H9 (cell line): ENCODE measurements around the gene NPHP4. TPM values are rescaled to one million over a fixed set of nuclear protein-coding genes. Genes with fewer than 3 reads are reported as not detected.

Experiments
- DNase-seq: peaks from one replicate; pipeline ENCODE4 v3.0.0-alpha.2; 2017
- H2AFZ ChIP-seq: one replicate; pipeline ENCODE4 v1.6.1; 2013; ENCODE audit warnings: mild to moderate bottlenecking, low read length, control low read depth, moderate library complexity
- H2AK5ac ChIP-seq: 2 replicates; pipeline ENCODE4 v1.6.1; 2013; ENCODE audit warnings: low read length, control low read depth, mixed read lengths; ENCODE audit not compliant: insufficient read length
- H2BK120ac ChIP-seq: one replicate; pipeline ENCODE4 v1.6.1; 2013; ENCODE audit warnings: low read depth, mild to moderate bottlenecking, low read length, control low read depth, inconsistent platforms; ENCODE audit not compliant: poor library complexity, severe bottlenecking
- H2BK12ac ChIP-seq: 2 replicates; pipeline ENCODE4 v1.6.1; 2013; ENCODE audit warnings: low read length, control low read depth, mixed read lengths, low read depth; ENCODE audit not compliant: insufficient read length
- H2BK15ac ChIP-seq: 2 replicates; pipeline ENCODE4 v1.6.1; 2013; ENCODE audit warnings: low read depth, low read length, control low read depth
- H2BK20ac ChIP-seq: one replicate; pipeline ENCODE4 v1.6.1; 2013; ENCODE audit warnings: low read depth, mild to moderate bottlenecking, low read length, control low read depth, inconsistent platforms; ENCODE audit not compliant: poor library complexity, severe bottlenecking
- H2BK5ac ChIP-seq: 2 replicates; pipeline ENCODE4 v1.6.1; 2013; ENCODE audit warnings: low read length, control low read depth, mixed read lengths; ENCODE audit not compliant: insufficient read length
- H3K14ac ChIP-seq: 2 replicates; pipeline ENCODE4 v1.6.1; 2013; ENCODE audit warnings: low read length, control low read depth; ENCODE audit not compliant: insufficient read depth
- H3K18ac ChIP-seq: 2 replicates; pipeline ENCODE4 v1.6.1; 2013; ENCODE audit warnings: low read depth, mild to moderate bottlenecking, mixed read lengths, low read length, control low read depth; ENCODE audit not compliant: insufficient read length
- H3K23ac ChIP-seq: 2 replicates; pipeline ENCODE4 v1.6.1; 2013; ENCODE audit warnings: low read length, control low read depth, mixed read lengths, low read depth; ENCODE audit not compliant: insufficient read length
- H3K23me2 ChIP-seq: 2 replicates; pipeline ENCODE4 v1.6.1; 2013; ENCODE audit warnings: low read depth, mild to moderate bottlenecking, mixed read lengths, low read length, control low read depth; ENCODE audit not compliant: insufficient read length, poor library complexity, severe bottlenecking
- H3K27ac ChIP-seq: 2 replicates; pipeline ENCODE4 v1.5.1; 2013; ENCODE audit warnings: low read length, control low read depth, mixed read lengths, low read depth; ENCODE audit not compliant: insufficient read length
- H3K27me3 ChIP-seq: 2 replicates; pipeline ENCODE4 v1.6.1; 2013; ENCODE audit warnings: low read length, control low read depth, inconsistent platforms; ENCODE audit not compliant: insufficient read depth
- H3K4ac ChIP-seq: 2 replicates; pipeline ENCODE4 v1.6.1; 2013; ENCODE audit warnings: low read depth, mild to moderate bottlenecking, control low read depth, inconsistent platforms, low read length, moderate library complexity
- H3K4me1 ChIP-seq: 2 replicates; pipeline ENCODE4 v1.6.1; 2013; ENCODE audit warnings: low read length, control low read depth, inconsistent platforms; ENCODE audit not compliant: insufficient read depth
- H3K4me2 ChIP-seq: 2 replicates; pipeline ENCODE4 v1.6.1; 2013; ENCODE audit warnings: low read length, control low read depth, mixed read lengths; ENCODE audit not compliant: insufficient read length, insufficient read depth
- H3K56ac ChIP-seq: 2 replicates; pipeline ENCODE4 v1.6.1; 2013; ENCODE audit warnings: low read depth, mild to moderate bottlenecking, mixed read lengths, low read length, control low read depth; ENCODE audit not compliant: insufficient read length
- H3K79me1 ChIP-seq: 2 replicates; pipeline ENCODE4 v1.6.1; 2013; ENCODE audit warnings: low read depth, mild to moderate bottlenecking, moderate library complexity, low read length, control low read depth, inconsistent platforms; ENCODE audit not compliant: insufficient read depth, poor library complexity, severe bottlenecking
- H3K79me2 ChIP-seq: 2 replicates; pipeline ENCODE4 v1.6.1; 2013; ENCODE audit warnings: low read length, control low read depth, inconsistent platforms; ENCODE audit not compliant: insufficient read depth
- H3K9ac ChIP-seq: 2 replicates; pipeline ENCODE4 v1.6.1; 2013; ENCODE audit warnings: low read length, control low read depth, mixed read lengths; ENCODE audit not compliant: insufficient read length; ENCODE audit errors: extremely low read depth
- H3K9me3 ChIP-seq: one replicate; pipeline ENCODE4 v1.6.1; 2013; ENCODE audit warnings: low read depth, low read length, inconsistent platforms; ENCODE audit not compliant: control insufficient read depth
- H3T11ph ChIP-seq: one replicate; pipeline ENCODE4 v1.6.1; 2013; ENCODE audit warnings: mild to moderate bottlenecking, low read length, control low read depth, inconsistent platforms
- H4K20me1 ChIP-seq: one replicate; pipeline ENCODE4 v1.6.1; 2013; ENCODE audit not compliant: control insufficient read depth, insufficient read length, insufficient read depth
- H4K5ac ChIP-seq: 2 replicates; pipeline ENCODE4 v1.6.1; 2013; ENCODE audit warnings: low read depth, mild to moderate bottlenecking, mixed read lengths, low read length, control low read depth; ENCODE audit not compliant: insufficient read length
- H4K8ac ChIP-seq: replicated peaks from 2 replicates; pipeline ENCODE4 v1.6.1; 2013; ENCODE audit warnings: low read length, control low read depth, mixed read lengths, low read depth; ENCODE audit not compliant: insufficient read length
- H4K91ac ChIP-seq: 2 replicates; pipeline ENCODE4 v1.6.1; 2013; ENCODE audit warnings: low read depth, mild to moderate bottlenecking, moderate library complexity, mixed read lengths, low read length, control low read depth; ENCODE audit not compliant: insufficient read length
- H3K27ac Mint-ChIP-seq, 3 experiments: 2 replicates in 2 of 3; 3 replicates in 1 of 3; pipeline ENCODE4 v1.8.0; 2020 to 2021; ENCODE audit warnings: mixed read lengths in 3 of 3, mild to moderate bottlenecking in 1 of 3, moderate library complexity in 1 of 3
- H3K27me3 Mint-ChIP-seq: 2 replicates; pipeline ENCODE4 v1.8.0; 2021; ENCODE audit warnings: low read depth, mild to moderate bottlenecking, moderate library complexity, mixed read lengths
- H3K36me3 Mint-ChIP-seq, 3 experiments: 2 replicates in 2 of 3; 3 replicates in 1 of 3; pipeline ENCODE4 v1.8.0; 2020 to 2021; ENCODE audit warnings: low read depth in 3 of 3, mixed read lengths in 3 of 3; ENCODE audit not compliant: insufficient read depth in 1 of 3
- H3K4me1 Mint-ChIP-seq, 2 experiments: 2 replicates each; pipeline ENCODE4 v1.8.0; 2020; ENCODE audit warnings: mixed read lengths in 2 of 2
- H3K4me3 Mint-ChIP-seq, 2 experiments: 2 replicates in 1 of 2; 3 replicates in 1 of 2; pipeline ENCODE4 v1.8.0; 2020 to 2021; ENCODE audit warnings: mild to moderate bottlenecking in 2 of 2, mixed read lengths in 2 of 2, moderate library complexity in 1 of 2
- H3K9me3 Mint-ChIP-seq, 2 experiments: 2 replicates in 1 of 2; 3 replicates in 1 of 2; pipeline ENCODE4 v1.8.0; 2020; ENCODE audit warnings: mild to moderate bottlenecking in 2 of 2, mixed read lengths in 2 of 2, moderate library complexity in 1 of 2
- WGBS: extraction: QIAGEN DNeasy Blood & Tissue Kit; methylation state at CpG from one replicate; pipeline ENCODE4 v1.1.7; 2013; ENCODE audit warnings: missing lambda C conversion rate, low lambda C conversion rate, mixed read lengths; ENCODE audit not compliant: insufficient read length; ENCODE audit errors: extremely low coverage; 5-methylcytosine and 5-hydroxymethylcytosine counted together
- total RNA-seq: library from RNA; stranded (reverse); gene quantifications from 2 replicates; pipeline ENCODE4 v1.2.1, GENCODE V29; 2021
- TF ChIP-seq, protein P1 (sequence below): fragments of 200-600 bp; sonication (generic); conservative IDR thresholded peaks from 3 replicates; pipeline ENCODE4 v1.8.0; 2021; ENCODE audit warnings: antibody characterized with exemption, mild to moderate bottlenecking

NPHP4 gene
- total RNA-seq, 1 experiment from 2014 or later, result 17.6 TPM

GRCh38 chr1:5935026-5935425, 57.2 kb downstream of the NPHP4 start:
- H4K8ac ChIP-seq, result no peak overlapping the region
- H2BK15ac ChIP-seq, result no peak overlapping the region
- no peak overlapping the region for H2AK5ac ChIP-seq
- DNase-seq, result no peak
- H4K5ac ChIP-seq, result no peak overlapping the region
- no peaks in the 10 kb centered on the region for H3K79me2 ChIP-seq
- no peak overlapping the region for H2AFZ ChIP-seq
- no peak overlapping the region for H3K27ac ChIP-seq
- no peak overlapping the region for H3K23ac ChIP-seq
- no peak overlapping the region for H3K18ac ChIP-seq
- no peak overlapping the region for H3K9ac ChIP-seq
- no peak overlapping the region for H2BK12ac ChIP-seq
- no peak overlapping the region for H2BK5ac ChIP-seq
- H3K14ac ChIP-seq, result no peak overlapping the region
- no peaks in the 10 kb centered on the region for H3K27me3 ChIP-seq
- Mint-ChIP-seq H3K27ac (no peak overlapping the region; a peak in 1 of 7 replicates), H3K4me1 (peaks cover 13 to 20% of the 10 kb centered on the region in 2 experiments), H3K27me3 (no peaks in the 10 kb centered on the region; the same call in 1 of the 2 replicates), H3K4me3 (no peak overlapping the region), H3K9me3 (peaks cover 0 to 10% of the 10 kb centered on the region in 2 experiments; a peak in 1 of 5 replicates), H3K36me3 (peaks cover 18 to 32% (median 30%) of the 10 kb centered on the region in 3 experiments; a peak in 5 of 7 replicates)
- WGBS, result no CpG with 5 or more reads among the region's 6 CpGs
- no peak overlapping the region for H2BK20ac ChIP-seq
- H2BK120ac ChIP-seq, result no peak overlapping the region
- H3K79me1 ChIP-seq, result no peaks in the 10 kb centered on the region
- H3K4me1 ChIP-seq, result peaks cover 3% of the 10 kb centered on the region; the same call in 1 of the 2 replicates
- no peaks in the 10 kb centered on the region for H4K20me1 ChIP-seq
- no peak overlapping the region for H3K4me2 ChIP-seq
- H3K4ac ChIP-seq, result no peak overlapping the region
- no peaks in the 10 kb centered on the region for H3K9me3 ChIP-seq
- H3K56ac ChIP-seq, result no peak overlapping the region
- no peak overlapping the region for H4K91ac ChIP-seq
- TF ChIP-seq, protein P1, sequence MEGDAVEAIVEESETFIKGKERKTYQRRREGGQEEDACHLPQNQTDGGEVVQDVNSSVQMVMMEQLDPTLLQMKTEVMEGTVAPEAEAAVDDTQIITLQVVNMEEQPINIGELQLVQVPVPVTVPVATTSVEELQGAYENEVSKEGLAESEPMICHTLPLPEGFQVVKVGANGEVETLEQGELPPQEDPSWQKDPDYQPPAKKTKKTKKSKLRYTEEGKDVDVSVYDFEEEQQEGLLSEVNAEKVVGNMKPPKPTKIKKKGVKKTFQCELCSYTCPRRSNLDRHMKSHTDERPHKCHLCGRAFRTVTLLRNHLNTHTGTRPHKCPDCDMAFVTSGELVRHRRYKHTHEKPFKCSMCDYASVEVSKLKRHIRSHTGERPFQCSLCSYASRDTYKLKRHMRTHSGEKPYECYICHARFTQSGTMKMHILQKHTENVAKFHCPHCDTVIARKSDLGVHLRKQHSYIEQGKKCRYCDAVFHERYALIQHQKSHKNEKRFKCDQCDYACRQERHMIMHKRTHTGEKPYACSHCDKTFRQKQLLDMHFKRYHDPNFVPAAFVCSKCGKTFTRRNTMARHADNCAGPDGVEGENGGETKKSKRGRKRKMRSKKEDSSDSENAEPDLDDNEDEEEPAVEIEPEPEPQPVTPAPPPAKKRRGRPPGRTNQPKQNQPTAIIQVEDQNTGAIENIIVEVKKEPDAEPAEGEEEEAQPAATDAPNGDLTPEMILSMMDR, result no peak
- H3T11ph ChIP-seq, result no peak overlapping the region
- H3K23me2 ChIP-seq, result no peaks in the 10 kb centered on the region
